Keratinocyte (primary cell): ENCODE data around the gene OLFML2A. TPM values are rescaled to one million over a fixed set of nuclear protein-coding genes. Genes with fewer than 3 reads are reported as not detected.

Experiments
- DNase-seq: peaks from one replicate; pipeline ENCODE4 v3.0.0-alpha.2; 2011; ENCODE audit warnings: low read depth, missing footprints, low spot score
- FAIRE-seq: peaks from 2 replicates; lab custom pipeline; 2011; peaks lifted over from hg19 to GRCh38; lab: Jason Lieb, UNC
- H2AFZ ChIP-seq: 2 replicates; pipeline ENCODE4 v1.6.0; 2012; ENCODE audit warnings: low read length, control low read depth, inconsistent platforms; ENCODE audit not compliant: control insufficient read depth
- H3K27ac ChIP-seq: 2 replicates; pipeline ENCODE4 v1.5.1; 2011; ENCODE audit warnings: low read length; ENCODE audit not compliant: control insufficient read depth, insufficient read depth
- H3K27me3 ChIP-seq: 3 replicates; pipeline ENCODE4 v1.6.0; 2011; ENCODE audit warnings: low read length; ENCODE audit not compliant: control insufficient read depth, insufficient read depth; ENCODE audit errors: extremely low read depth
- H3K36me3 ChIP-seq, 2 experiments: 2 replicates in 1 of 2; 3 replicates in 1 of 2; pipeline ENCODE4 v1.5.1; 2011; ENCODE audit warnings: low read length in 2 of 2, mild to moderate bottlenecking in 1 of 2; ENCODE audit not compliant: control insufficient read depth in 2 of 2, insufficient read depth in 2 of 2; ENCODE audit errors: extremely low read depth in 1 of 2
- H3K4me1 ChIP-seq: 3 replicates; pipeline ENCODE4 v1.5.1; 2011; ENCODE audit warnings: low read length; ENCODE audit not compliant: control insufficient read depth, insufficient read depth; ENCODE audit errors: extremely low read depth
- H3K4me2 ChIP-seq: 3 replicates; pipeline ENCODE4 v1.6.0; 2011; ENCODE audit warnings: low read depth, low read length; ENCODE audit not compliant: control insufficient read depth, insufficient read depth; ENCODE audit errors: extremely low read depth
- H3K4me3 ChIP-seq, 3 experiments: fragments of 200-600 bp in 1 of 3; sonication (generic) in 1 of 3; 2 replicates in 2 of 3; 3 replicates in 1 of 3; pipeline ENCODE4 v1.5.1; 2011 to 2016; ENCODE audit warnings: low read length in 3 of 3, mild to moderate bottlenecking in 3 of 3, control low read depth in 2 of 3, inconsistent platforms in 1 of 3, low read depth in 1 of 3, mixed read lengths in 1 of 3, mixed run types in 1 of 3, moderate library complexity in 1 of 3; ENCODE audit not compliant: control insufficient read depth in 2 of 3, insufficient read depth in 2 of 3; ENCODE audit errors: extremely low read depth in 1 of 3
- H3K79me2 ChIP-seq: 2 replicates; pipeline ENCODE4 v1.6.0; 2012; ENCODE audit warnings: low read length; ENCODE audit not compliant: control insufficient read depth, insufficient read depth
- H3K9ac ChIP-seq: 3 replicates; pipeline ENCODE4 v1.6.0; 2011; ENCODE audit warnings: low read length; ENCODE audit not compliant: control insufficient read depth, insufficient read depth; ENCODE audit errors: extremely low read depth
- H3K9me1 ChIP-seq: 3 replicates; pipeline ENCODE4 v1.6.0; 2011; ENCODE audit warnings: low read length; ENCODE audit not compliant: control insufficient read depth, insufficient read depth; ENCODE audit errors: extremely low read depth
- H3K9me3 ChIP-seq: 2 replicates; pipeline ENCODE4 v1.5.1; 2012; ENCODE audit warnings: low read depth, low read length; ENCODE audit not compliant: control insufficient read depth
- H4K20me1 ChIP-seq: 3 replicates; pipeline ENCODE4 v1.6.0; 2011; ENCODE audit warnings: low read length; ENCODE audit not compliant: control insufficient read depth, insufficient read depth; ENCODE audit errors: extremely low read depth
- EZH2 ChIP-seq: IDR thresholded peaks from one replicate; pipeline ENCODE4 v1.6.1; 2012; ENCODE audit warnings: inconsistent platforms, mild to moderate bottlenecking, low read length, moderate library complexity
- dilution Hi-C: fragments of 300-500 bp; cut with MboI; formaldehyde crosslinking; loops from one replicate; pipeline ENCODE4 v1.7.0; 2020; ENCODE audit warnings: low sequenced_read_pairs; ENCODE audit not compliant: extremely low pct_ligation_motif_present
- polyA plus RNA-seq, 5 experiments: library from polyadenylated mRNA; depleted of rRNA in 3 of 5; stranded (reverse) in 3 of 5; stranded (forward) in 1 of 5; unstranded in 1 of 5; fragments of >200 nt; gene quantifications; 1 replicate in 1 of 5; 2 replicates in 3 of 5; 3 replicates in 1 of 5; pipeline versions ENCODE4 v1.2.1 to v1.2.3, GENCODE V29; 2011 to 2012; ENCODE audit warnings: missing spikeins in 2 of 5, low read depth in 1 of 5, low replicate concordance in 1 of 5
- TF ChIP-seq, protein P1 (sequence below), 3 experiments: IDR thresholded peaks in 1 of 3; conservative IDR thresholded peaks in 1 of 3; optimal IDR thresholded peaks in 1 of 3; 2 replicates in 2 of 3; 3 replicates in 1 of 3; pipeline versions ENCODE3 to v1.5.1; 2011; ENCODE audit warnings: low read length in 3 of 3, mild to moderate bottlenecking in 3 of 3, moderate library complexity in 2 of 3, control low read depth in 1 of 3, inconsistent platforms in 1 of 3; ENCODE audit not compliant: insufficient read depth in 2 of 3; ENCODE audit errors: extremely low read depth in 1 of 3

The OLFML2A gene
- polyA plus RNA-seq, 1 donor (not counting 4 experiments of a cell fraction or from before 2014, with no cell fraction given), result 1.1 TPM

GRCh38 chr9:124859803-124860581 is 83.1 kb downstream of the OLFML2A start:
- no peaks in the 10 kb centered on the region for H3K27me3 ChIP-seq
- no peaks in the 10 kb centered on the region for H3K9me1 ChIP-seq
- H3K27ac ChIP-seq, result peak overlapping the region; percentile 91
- peak overlapping the region; percentile 92 to 95 (median 94) for H3K4me3 ChIP-seq
- H4K20me1 ChIP-seq, result peaks cover 47% of the 10 kb centered on the region
- no peak for TF ChIP-seq EZH2
- TF ChIP-seq, protein P1, sequence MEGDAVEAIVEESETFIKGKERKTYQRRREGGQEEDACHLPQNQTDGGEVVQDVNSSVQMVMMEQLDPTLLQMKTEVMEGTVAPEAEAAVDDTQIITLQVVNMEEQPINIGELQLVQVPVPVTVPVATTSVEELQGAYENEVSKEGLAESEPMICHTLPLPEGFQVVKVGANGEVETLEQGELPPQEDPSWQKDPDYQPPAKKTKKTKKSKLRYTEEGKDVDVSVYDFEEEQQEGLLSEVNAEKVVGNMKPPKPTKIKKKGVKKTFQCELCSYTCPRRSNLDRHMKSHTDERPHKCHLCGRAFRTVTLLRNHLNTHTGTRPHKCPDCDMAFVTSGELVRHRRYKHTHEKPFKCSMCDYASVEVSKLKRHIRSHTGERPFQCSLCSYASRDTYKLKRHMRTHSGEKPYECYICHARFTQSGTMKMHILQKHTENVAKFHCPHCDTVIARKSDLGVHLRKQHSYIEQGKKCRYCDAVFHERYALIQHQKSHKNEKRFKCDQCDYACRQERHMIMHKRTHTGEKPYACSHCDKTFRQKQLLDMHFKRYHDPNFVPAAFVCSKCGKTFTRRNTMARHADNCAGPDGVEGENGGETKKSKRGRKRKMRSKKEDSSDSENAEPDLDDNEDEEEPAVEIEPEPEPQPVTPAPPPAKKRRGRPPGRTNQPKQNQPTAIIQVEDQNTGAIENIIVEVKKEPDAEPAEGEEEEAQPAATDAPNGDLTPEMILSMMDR (optimal IDR thresholded peaks at IDR 0.05 in 1 of 3, IDR thresholded peaks at IDR 0.05 in 1 of 3, conservative IDR thresholded peaks at IDR 0.05 in 1 of 3; ENCODE audit: extremely low read depth in 1 of 3, insufficient read depth in 2 of 3, low read length in 3 of 3), result no peak
- H3K4me1 ChIP-seq, result peaks cover 31% of the 10 kb centered on the region
- peak overlapping the region; percentile 96 for H3K9ac ChIP-seq
- peaks cover 38% of the 10 kb centered on the region for H3K79me2 ChIP-seq
- FAIRE-seq (no peak), DNase-seq (no peak)
- H3K9me3 ChIP-seq, result no peaks in the 10 kb centered on the region
- H3K4me2 ChIP-seq, result peak overlapping the region; percentile 89
- H3K36me3 ChIP-seq, result peaks cover 34 to 49% of the 10 kb centered on the region in 2 experiments
- dilution Hi-C loops, result no loop called here
- no peak overlapping the region for H2AFZ ChIP-seq

- Histone ChIP-seq H3K27ac (peak overlapping the region; percentile 91), H3K4me2 (peak overlapping the region; percentile 89), H4K20me1 (peaks cover 45% of the 10 kb centered on the region), H3K9ac (peak overlapping the region; percentile 96), H3K36me3 (peaks cover 34 to 49% of the 10 kb centered on the region in 2 experiments), H3K4me1 (peaks cover 31% of the 10 kb centered on the region), H3K9me1 (no peaks in the 10 kb centered on the region), H2AFZ (no peak overlapping the region), H3K27me3 (no peaks in the 10 kb centered on the region), H3K4me3 (peak overlapping the region; percentile 92 to 95 (median 94)), H3K79me2 (peaks cover 38% of the 10 kb centered on the region), H3K9me3 (no peaks in the 10 kb centered on the region)
- dilution Hi-C loops, result no loop called here
- DNase-seq (no peak), FAIRE-seq (no peak)
- no peak for TF ChIP-seq EZH2
- TF ChIP-seq, protein P1 (optimal IDR thresholded peaks at IDR 0.05 in 1 of 3, IDR thresholded peaks at IDR 0.05 in 1 of 3, conservative IDR thresholded peaks at IDR 0.05 in 1 of 3; ENCODE audit: extremely low read depth in 1 of 3, insufficient read depth in 2 of 3, low read length in 3 of 3), result no peak
These were observed 83.8 kb downstream of the OLFML2A start for GRCh38 chr9:124860582-124861341.
